GM10266 (cell line): ENCODE measurements around the gene PRKG1.

Experiments used
- DNase-seq: peaks from one replicate; pipeline ENCODE4 v3.0.0; 2012; ENCODE audit errors: extremely low spot score
- TF ChIP-seq, protein P1 (sequence below): IDR thresholded peaks from 2 replicates; pipeline ENCODE4 v1.5.1; 2012; ENCODE audit warnings: mild to moderate bottlenecking, low read depth; ENCODE audit not compliant: control insufficient read depth, insufficient read depth; ENCODE audit errors: missing control alignments

Gene PRKG1

DNA sequence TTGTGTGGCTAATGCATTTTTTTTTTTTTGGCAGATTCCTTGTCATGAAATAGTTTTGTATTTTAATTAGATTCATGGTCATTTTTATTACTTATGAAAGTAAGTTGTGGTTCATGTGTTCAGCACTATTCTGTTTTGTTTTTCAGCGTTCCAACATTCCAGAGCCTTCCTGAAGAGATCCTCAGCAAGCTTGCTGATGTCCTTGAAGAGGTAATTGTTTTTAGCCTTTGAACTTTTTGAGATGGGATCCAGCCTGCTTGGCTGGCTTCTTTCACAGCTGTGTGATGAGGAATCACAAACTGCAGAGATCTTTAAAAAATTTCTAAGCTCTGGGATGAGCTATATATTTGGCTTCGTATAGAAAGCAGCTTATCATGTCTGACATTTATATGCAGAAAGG, 833.1 kb downstream of the PRKG1 start:
- TF ChIP-seq, protein P1, sequence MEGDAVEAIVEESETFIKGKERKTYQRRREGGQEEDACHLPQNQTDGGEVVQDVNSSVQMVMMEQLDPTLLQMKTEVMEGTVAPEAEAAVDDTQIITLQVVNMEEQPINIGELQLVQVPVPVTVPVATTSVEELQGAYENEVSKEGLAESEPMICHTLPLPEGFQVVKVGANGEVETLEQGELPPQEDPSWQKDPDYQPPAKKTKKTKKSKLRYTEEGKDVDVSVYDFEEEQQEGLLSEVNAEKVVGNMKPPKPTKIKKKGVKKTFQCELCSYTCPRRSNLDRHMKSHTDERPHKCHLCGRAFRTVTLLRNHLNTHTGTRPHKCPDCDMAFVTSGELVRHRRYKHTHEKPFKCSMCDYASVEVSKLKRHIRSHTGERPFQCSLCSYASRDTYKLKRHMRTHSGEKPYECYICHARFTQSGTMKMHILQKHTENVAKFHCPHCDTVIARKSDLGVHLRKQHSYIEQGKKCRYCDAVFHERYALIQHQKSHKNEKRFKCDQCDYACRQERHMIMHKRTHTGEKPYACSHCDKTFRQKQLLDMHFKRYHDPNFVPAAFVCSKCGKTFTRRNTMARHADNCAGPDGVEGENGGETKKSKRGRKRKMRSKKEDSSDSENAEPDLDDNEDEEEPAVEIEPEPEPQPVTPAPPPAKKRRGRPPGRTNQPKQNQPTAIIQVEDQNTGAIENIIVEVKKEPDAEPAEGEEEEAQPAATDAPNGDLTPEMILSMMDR = no peak

DNA sequence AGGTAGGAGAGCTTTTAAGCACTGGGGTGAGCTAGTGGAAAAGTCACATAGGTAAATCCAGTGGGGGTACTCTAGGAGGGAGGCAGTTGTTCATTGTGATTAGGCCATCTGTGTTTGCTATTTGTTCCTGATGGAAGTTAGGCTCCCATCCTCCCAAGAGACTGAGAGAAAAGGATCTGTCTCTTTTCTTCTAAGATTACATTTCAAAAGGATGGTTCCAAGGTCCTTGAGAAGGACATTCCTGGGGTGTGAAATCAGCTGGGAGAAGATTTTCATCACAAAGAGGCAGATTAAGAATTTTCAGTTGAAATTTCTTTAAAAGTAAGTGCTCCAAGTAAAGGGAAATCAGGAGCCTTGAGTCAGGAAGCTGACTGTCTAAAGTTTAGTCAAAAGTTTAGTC, 835.9 kb downstream of the PRKG1 start:
- no peak for DNase-seq
- TF ChIP-seq, protein P1 = no peak

More for the DNA sequence above, 833.1 kb downstream of the PRKG1 start:
- no peak for DNase-seq

DNA sequence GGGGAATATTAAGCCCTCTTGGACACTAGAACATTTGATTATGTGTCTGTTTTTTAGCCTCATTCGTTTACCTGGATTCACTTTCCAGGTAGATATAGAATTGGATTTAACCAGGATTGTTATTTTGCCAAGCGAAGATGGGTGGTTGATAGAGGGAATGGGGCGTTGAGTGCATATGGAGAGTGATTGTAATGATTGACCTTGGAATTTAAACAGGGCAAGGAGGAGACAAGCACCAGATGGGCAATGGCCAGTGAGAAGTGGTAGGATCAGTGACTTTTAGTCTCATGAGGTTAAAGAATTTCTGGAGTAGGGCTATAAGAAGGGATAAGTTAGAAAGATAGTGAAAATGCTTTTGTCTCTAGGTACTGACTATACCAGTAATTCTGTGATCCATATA, 836.3 kb downstream of the PRKG1 start:
- TF ChIP-seq, protein P1 = no peak
- no peak for DNase-seq

DNA sequence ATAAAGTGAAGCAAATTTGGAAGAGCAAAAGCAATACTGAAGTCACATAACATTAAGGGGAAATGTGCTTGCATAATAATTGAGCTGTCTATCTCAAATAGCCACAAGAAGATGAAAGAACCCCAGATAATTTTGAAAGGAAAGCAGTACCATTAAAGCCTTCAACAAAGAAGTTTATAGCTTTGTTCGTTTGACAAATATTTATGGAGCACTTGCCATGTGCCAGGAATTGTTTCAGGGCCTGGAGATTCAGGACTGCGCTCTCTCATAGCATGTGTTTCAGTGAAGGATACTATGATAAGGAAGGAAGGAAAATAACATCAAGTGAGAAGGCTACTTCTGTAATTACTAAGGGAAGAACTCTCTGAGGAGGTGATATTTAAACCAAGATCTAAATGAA, 837.4 kb downstream of the PRKG1 start:
- no peak for DNase-seq
- TF ChIP-seq, protein P1 = no peak

DNA sequence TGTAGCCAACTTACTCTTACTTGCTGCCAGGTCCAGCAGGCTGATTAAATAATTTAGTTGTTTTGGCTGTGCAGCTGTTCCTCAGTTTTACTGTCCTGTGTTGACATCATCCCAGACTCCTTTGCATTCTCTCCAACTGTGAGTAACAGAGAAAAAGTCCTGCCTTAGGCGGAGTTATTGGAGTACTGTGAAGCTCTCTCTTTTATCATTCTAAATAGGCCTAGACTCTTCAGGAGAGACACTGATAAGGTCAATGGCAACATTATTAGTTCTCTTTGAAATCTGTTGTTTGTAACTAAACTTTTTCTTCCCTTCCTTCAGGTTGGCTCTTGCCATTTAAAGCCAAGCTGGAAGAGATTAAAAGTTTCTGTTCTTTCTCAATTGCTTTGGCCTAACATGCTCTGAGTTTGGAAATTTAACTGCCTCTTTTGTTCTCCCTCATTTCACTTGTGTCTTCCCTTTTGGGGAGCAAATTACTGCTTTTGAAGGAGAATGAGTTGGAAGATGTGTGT, 840.8 kb downstream of the PRKG1 start:
- TF ChIP-seq, protein P1 = no peak
- no peak for DNase-seq

DNA sequence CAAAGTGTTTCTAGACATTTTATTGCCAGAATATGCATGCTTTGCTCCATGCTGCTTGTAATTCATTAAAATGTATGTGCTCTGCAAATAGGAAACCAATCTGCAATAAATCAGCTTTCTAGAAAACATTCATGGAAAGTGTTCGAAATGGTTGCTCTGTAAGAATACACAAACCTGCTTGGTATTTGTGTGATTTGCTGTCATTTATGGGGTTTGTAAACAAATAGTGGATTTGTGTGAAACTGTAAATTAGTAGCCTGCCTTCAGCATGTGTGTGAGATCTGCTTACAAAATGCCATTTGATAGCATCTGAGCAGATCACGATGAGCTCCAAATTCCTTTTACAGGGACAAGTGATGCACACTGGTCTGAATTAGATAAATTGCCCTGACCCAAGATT, 844.2 kb downstream of the PRKG1 start:
- TF ChIP-seq, protein P1 = no peak
- DNase-seq = no peak

DNA sequence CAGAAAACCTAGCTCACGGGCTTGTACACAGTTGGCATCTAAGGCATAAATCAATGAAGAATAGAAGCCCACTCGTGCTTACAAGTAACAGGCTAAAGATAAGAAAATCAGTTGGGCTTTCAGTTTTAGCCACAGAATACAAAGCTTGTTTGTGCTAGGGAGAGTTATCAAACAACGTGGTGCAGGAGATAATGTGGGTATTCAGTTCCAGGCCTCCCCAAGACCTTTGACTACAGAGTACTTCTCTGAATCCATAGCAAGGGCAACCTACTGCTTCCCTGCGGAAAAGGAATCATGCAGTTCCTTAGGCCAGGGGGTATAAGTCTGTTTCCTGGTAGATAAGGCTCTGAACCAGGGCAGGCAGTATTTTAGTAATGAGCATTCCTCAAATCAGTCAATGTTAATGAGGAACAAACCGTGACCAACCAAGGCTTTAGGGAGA, 844.6 kb downstream of the PRKG1 start:
- TF ChIP-seq, protein P1 = no peak
- no peak for DNase-seq
